Stimulated activated CD4-positive, alpha-beta T cell treated with anti-CD3 and anti-CD28 coated beads, Interleukin-2, amount 100 ng/mL, for 24 hours (primary cell): ENCODE results near the gene NEXN.
"Not testable (repeated sequence)": the region's sequence is repeated elsewhere in the genome, so short reads cannot be mapped to it uniquely, and the experiment has no call there.

Experiments
- DNase-seq, 2 donors: peaks; one replicate each; pipeline ENCODE4 v3.0.0-alpha.2; 2020

NEXN gene

DNA sequence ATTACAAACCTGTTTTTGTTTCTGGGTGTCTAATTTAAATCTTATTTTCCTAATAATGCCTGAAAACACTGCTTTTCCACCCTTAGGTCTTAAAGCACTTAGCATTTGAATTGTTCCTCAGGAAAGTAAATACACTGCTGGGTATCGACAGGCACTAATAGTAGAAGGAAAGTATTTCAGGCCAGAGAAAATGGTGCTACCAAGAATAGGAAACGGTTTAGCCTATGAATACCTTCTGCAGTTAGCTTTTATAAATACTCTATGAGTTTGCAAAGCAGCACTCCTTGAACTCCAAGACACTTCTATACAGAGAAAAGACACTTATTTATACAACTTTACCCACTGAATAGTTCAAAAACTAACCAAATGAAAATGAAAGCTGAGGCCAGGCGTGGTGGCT is 83.7 kb downstream of the NEXN start:
- DNase-seq: no peak

DNA sequence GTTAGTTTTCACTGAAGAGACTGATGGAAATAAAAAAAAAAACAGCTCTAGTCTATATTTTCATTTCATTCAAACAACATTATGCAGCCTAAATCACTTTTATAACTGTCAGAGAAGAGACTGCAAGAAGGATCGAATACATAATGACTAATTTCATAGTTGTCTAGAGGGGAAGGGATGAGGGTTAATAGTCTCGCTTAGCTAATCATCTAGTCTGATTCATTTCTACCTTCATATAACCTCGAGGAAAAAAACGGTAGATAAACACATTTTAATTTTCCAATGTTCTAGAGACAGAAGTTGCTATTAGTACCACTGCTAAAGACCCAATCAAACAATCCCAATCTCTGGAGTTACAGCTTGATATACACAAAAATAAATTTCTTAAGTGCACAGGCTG is 87.0 kb downstream of the NEXN start:
- DNase-seq: no peak

DNA sequence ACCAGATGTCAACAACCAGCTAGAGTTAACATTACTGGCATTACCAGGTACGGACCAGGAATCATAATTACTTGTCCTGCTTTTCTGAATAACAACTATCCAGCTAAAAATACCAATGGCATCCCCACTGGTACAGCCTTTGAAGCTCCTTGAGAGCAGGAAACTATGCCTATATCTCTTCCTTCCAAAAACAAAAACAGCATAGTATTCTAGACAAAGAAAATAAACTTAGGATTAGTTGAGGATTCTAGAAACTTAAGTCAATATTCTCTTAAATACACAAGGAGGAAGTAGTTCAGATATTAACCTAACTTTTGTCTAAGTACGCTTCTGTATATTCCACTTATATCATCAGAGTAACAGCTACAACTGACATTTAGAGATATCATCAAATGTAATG is 87.5 kb downstream of the NEXN start:
- no peak for DNase-seq

DNA sequence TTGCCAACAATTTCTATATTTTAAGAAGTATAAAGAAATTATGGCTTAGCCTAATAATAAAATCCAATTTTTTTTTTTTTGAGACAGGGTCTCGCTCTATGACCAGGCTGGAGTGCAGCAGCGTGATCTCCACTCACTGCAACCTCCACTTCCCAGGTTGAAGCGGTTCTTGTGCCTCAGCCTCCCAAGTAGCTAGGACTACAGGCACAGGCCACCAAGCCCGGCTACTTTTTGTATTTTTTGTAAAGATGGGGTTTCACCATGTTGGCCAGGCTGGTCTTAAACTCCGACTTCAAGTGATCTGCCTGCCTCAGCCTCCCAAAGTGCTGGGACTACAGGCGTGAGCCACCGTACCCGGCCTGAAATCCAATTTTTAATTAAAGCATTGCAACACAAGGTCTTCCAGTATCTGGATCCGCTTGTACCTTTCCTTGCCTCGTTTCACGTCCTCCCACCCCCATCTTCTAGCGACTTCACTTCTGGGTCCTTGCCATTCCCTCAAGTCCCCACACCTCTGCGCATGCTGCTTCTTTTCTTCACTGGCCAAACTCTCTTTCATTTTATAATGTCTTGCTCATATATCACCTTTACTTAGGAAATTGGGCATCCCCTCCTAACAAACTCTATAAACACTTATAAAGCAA is 88.1 kb downstream of the NEXN start:
- DNase-seq: no peak

DNA sequence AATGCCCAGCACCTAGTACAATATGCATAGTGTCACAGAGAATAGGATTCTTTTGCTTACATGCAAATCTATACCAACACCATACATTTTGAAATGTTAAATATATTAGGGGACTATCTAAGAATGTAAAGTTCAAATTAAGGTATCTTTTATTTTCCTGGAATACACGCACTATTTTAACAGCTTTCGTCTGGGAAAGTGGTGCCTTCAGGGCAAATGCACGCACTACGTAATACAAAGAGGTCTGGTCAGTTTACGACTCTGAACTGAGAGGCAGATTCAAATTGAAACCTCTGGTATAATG is 89.5 kb downstream of the NEXN start:
- DNase-seq: no peak

DNA sequence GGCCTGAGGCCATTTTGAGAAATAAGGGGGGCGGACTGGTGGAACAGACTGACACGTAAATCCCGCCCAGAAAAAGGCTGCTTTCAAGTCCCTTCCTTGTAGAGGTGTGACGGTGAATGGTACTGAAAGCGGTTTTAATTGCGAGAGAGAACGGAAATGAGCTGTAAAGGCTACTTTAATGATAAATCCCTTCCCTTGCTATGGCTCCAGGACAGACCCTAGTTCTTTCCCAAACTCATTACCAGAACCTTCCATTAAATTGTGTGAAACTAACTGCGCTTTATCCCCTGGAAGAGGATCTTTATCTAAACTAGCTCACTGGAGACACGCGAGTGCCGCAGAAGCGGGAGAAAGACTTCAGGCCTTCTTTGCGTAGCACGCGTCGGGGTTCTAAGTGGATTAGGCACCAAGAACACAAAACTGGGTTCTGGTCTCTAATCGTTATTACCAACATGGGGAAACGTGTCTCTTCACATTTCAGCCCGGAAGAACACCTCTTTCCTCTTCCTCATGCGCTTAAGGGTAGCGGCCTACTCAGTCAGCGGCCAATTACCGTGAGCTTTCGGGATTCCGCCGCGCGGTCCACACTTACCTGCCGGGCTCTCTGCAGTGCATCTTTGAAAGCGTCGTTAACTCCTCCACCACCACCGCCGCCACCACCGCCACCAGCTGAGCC is 90.0 kb downstream of the NEXN start:
- peak; percentile 68 to 78 for DNase-seq

DNA sequence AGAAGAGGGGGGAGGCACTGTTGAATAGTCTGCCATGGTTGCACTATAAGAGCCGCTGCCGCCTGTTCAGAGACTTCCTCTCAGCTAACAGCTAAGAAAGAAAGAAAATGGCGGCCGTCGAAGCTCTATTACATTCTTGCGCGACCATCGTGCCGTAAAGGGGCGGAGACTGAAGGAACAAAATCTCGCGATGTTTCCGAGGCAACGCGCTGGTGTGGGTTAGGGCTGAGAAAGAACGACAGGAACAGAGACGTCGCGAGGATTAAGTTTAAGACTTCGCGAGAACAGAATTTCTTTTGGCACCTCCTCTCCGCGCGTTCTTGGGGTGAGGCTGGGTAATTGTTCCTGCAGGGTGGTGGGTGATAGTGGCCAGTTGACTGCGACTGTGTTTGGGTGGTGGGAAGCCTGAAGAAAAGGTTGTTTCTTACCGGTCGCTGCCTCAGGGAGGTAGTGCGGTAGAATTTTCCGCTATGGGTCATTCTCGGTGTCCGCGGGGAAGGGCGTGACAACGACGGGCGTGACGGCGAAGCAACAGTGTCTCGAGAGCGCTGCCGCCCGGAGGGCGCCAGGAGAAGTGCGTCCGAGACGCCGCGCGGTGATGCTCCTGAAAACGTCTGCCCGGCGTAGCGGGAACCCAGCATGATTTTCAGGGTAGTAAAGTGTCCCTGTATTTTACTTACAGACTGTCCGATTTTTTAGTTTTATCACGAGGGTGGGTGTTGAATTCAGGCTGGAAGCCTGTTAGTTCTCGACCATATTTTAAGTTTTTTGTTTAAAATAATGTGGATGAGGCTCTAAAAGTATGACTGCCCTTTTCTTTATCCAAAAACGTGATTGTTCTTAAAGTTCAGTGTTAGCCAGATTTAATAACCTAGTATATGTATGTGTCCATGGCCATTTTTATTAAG is 90.8 kb downstream of the NEXN start, which contains the start of gene FUBP1:
Gene FUBP1, minus strand, starts transcription at position 104 of the 908 bp plus-strand sequence. Its CDS starts 68 bp downstream, at position 36.
- peak; percentile 93 to 94 for DNase-seq

DNA sequence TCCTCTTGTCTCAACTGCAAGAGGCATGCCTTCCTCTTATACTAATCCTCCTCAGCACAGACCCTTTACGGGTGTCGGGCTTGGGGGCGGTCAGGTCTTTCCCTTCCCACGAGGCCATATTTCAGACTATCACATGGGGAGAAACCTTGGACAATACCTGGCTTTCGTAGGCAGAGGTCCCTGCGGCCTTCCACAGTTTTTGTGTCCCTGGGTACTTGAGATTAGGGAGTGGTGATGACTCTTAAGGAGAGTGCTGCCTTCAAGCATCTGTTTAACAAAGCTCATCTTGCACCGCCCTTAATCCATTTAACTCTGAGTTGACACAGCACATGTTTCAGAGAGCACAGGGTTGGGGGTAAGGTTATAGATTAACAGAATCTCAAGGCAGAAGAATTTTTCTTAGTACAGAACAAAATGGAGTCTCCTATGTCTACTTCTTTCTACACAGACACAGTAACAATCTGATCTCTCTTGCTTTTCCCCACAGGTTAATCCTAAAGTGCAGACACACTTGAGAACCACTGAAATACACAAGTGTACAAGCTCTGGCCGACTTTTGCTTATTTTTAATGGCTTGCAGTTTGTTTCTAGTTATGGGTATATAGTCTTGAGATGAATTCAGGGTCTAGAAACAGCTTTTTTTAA is 95.0 kb downstream of the NEXN start:
- not testable (repeated sequence) for DNase-seq

DNA sequence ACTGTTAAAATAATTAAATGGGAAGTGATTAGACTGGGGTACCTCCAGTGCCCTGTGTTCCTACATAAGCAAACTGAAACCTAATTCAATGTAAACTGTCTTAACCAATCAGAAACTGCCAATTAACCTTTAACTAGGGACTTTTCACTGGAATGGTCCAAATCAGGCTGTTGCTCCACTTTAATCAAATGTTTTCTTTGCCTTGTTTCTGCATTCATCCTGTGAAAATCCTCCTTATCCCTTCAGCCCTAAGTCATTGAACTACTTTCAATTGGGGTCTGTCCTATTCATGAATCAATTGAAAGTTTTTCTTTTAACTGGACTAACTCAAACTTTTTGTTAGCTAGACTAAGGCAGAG is 95.6 kb downstream of the NEXN start:
- DNase-seq: no peak

DNA sequence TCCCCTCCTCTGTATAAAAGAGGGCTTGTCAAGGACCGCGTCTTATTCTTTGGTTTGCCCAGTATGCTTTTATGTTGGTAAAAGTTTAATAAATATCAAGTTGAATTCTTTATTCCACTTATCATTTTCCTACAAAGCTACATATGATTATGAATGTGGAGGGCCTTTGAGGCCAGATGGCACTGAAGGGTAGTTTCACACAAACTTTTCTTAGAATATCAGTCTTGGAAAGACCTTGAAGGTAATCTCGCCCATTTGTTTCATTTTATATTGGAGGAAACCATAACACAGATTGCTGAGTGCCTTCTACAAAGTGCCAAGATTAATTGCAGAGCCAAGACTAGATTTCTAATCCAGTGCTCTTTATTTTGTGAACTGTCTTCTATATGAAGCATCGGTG is 96.2 kb downstream of the NEXN start:
- DNase-seq: no peak

DNA sequence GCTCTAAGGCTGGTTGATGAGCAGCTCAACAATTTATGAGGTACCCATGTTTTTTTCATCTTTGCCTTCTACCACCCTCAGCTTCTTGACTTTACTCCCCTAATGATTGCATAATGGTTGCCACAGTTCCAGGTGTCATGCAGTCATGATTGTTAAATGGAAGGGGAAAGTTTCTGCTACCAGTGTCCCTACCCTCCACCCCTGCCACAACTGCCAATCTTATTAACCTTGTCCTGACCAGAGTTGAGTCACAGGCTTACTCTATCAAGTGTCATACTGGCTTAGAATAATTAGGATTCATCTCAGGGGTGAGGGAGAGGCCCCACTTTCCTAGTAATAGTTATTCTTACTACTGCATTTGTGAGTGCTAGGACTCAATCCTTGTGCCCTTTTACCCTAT is 98.4 kb downstream of the NEXN start:
- no peak for DNase-seq

DNA sequence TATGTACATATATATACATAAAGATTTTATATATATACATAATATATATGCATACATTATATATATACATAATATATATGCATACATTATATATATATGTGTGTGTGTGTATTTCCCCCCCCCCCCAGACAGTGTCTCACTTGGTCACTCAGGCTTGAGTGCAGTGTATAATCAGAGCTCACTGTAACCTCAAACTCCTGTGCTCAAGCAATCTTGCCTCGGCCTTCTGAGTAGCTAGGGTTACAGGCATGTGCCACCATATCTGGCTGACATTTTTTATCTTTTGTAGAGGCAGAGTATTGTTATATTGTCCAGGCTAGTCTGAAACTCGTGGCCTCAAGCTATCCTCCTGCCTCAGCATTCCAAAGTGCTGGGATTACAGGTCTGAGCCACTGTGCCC is 99.5 kb downstream of the NEXN start:
- DNase-seq: no peak

DNA sequence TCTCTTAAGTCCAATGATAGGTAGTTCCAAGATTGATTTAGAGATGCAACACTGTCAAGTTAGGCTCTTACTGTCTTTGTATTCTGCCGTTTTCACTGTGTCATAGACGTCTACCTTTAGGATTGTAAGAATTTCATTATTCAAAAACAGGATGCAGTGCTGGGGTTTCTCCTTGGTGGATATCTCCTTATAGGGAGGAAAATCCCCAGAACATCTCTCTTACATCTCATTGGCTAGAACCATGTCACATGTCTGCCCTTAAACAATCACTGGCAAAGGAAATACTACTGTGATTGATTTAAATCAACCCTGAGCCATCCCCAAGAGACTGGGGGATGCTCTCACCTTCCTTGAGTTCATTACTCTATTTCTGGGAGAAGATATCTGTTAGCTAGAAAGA is 101.3 kb downstream of the NEXN start:
- DNase-seq: no peak

DNA sequence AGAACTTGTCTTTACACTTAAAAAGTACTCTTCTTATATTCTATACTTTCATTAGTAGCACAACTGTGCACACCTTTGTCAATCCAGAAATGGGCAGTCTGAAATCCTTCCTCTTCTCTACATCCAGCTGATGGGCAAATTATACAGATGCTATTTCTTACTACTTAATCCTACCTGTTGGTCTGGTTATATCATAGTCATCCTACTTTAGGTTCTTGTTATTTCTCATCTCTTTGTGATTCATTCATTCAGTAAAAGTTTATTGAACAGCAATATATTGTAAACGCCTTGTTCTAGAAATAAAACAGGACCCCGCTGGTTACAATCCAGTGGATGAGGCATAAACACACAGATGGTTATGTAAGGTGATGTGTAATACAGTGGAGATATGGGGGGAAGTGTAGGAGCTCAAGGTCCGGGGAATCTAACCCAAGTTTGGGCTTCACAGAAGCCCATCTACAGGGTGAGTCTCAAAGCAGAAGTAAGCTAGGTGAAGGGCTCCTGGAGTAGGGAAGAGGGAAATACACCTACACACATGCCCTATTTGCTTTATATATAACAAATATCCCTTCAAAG is 102.3 kb downstream of the NEXN start:
- no peak for DNase-seq

DNA sequence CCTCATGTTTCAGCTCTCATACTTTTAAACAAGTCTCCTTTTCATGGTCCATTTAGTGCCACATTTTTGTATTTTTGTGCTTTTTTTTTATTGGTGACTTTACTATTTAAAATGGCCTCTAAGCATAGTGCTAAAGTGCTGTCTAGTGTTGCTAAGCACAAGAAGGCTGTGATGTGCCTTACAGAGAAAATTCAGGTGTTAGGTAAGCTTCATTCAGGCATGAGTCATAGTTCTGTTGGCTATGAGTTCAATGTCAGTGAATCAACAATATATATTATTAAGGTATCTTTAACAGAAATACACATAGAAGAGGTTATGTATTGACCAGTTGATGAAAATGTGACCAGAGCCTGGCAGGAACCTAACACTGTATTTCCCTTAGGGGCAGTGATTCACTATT is 103.2 kb downstream of the NEXN start:
- no peak for DNase-seq
